HepG2 (cell line): ENCODE measurements around the gene TRMU.

Experiments used
- GABPA ChIP-seq, 2 experiments: IDR thresholded peaks; 2 replicates each; pipeline ENCODE4 v1.6.1; 2011 to 2016; ENCODE audit warnings: low read depth in 2 of 2, low read length in 1 of 2, missing biosample characterization in 1 of 2, missing genetic modification characterization in 1 of 2
- JUND ChIP-seq: sonication (generic); formaldehyde crosslinking; IDR thresholded peaks from 2 replicates; pipeline ENCODE4 v1.8.0; 2022; ENCODE audit warnings: mild to moderate bottlenecking, missing genetic modification reagents
- RARA ChIP-seq: IDR thresholded peaks from 2 replicates; pipeline ENCODE4 v1.6.1; 2016; ENCODE audit warnings: missing genetic modification reagents, missing compliant biosample characterization
- SRSF9 ChIP-seq: fragments of 200-400 bp; formaldehyde crosslinking; IDR thresholded peaks from 2 replicates; pipeline ENCODE4 v1.6.1; 2018; ENCODE audit warnings: borderline replicate concordance, mild to moderate bottlenecking, low read depth, low read length; ENCODE audit not compliant: insufficient read depth, poor library complexity, severe bottlenecking
- ZKSCAN1 ChIP-seq: fragments of 150-350 bp; IDR thresholded peaks from 2 replicates; pipeline ENCODE4 v1.6.1; 2014; ENCODE audit warnings: low read length
- ZNF10 ChIP-seq: sonication (generic); formaldehyde crosslinking; IDR thresholded peaks from 2 replicates; pipeline ENCODE4 v1.4.0; 2020; ENCODE audit warnings: mild to moderate bottlenecking, low read depth, missing genetic modification reagents, borderline replicate concordance
- ZNF335 ChIP-seq: sonication (generic); formaldehyde crosslinking; IDR thresholded peaks from 2 replicates; pipeline ENCODE4 v1.4.0; 2020; ENCODE audit warnings: missing genetic modification reagents
- TF ChIP-seq, protein P1 (sequence below): sonication (generic); formaldehyde crosslinking; conservative IDR thresholded peaks from 2 replicates; pipeline ENCODE4 v1.4.0; 2020; ENCODE audit warnings: missing genetic modification reagents
- TF ChIP-seq, protein P2 (sequence below): sonication (generic); formaldehyde crosslinking; IDR thresholded peaks from 2 replicates; pipeline ENCODE4 v1.5.0; 2020; ENCODE audit warnings: mild to moderate bottlenecking, missing genetic modification reagents, moderate library complexity

DNA sequence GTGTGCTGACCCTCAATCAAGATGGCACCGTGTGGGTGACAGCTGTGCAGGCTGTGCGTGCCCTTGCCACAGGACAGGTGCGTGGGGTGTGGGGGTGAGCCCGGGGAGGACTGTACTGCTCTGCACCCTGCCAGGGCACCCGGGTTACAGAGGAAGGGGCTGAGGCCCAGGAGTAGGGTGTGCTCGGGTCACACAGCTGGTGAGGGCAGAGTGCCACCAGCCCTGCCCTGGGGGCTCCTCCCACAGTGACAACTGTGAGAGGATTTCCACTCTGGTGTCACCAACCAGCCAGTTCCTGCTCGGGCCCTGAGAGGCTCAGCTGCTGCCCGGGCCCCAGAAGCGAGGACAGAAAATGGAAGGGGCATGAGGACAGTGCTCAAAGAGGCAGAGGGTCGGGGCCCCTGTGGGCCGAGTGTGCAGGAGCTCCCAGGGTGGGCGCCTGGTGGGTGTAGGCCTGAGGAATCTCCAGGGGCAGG lies 20.5 kb downstream of the TRMU start:
- TF ChIP-seq, protein P1, sequence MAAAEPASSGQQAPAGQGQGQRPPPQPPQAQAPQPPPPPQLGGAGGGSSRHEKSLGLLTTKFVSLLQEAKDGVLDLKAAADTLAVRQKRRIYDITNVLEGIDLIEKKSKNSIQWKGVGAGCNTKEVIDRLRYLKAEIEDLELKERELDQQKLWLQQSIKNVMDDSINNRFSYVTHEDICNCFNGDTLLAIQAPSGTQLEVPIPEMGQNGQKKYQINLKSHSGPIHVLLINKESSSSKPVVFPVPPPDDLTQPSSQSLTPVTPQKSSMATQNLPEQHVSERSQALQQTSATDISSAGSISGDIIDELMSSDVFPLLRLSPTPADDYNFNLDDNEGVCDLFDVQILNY, result no peak
- no peak for TF ChIP-seq JUND (CRISPR knock-in tag)
- TF ChIP-seq ZNF10 (CRISPR knock-in tag), result no peak
- no peak for TF ChIP-seq ZNF335
- no peak for TF ChIP-seq SRSF9
- TF ChIP-seq, protein P2, sequence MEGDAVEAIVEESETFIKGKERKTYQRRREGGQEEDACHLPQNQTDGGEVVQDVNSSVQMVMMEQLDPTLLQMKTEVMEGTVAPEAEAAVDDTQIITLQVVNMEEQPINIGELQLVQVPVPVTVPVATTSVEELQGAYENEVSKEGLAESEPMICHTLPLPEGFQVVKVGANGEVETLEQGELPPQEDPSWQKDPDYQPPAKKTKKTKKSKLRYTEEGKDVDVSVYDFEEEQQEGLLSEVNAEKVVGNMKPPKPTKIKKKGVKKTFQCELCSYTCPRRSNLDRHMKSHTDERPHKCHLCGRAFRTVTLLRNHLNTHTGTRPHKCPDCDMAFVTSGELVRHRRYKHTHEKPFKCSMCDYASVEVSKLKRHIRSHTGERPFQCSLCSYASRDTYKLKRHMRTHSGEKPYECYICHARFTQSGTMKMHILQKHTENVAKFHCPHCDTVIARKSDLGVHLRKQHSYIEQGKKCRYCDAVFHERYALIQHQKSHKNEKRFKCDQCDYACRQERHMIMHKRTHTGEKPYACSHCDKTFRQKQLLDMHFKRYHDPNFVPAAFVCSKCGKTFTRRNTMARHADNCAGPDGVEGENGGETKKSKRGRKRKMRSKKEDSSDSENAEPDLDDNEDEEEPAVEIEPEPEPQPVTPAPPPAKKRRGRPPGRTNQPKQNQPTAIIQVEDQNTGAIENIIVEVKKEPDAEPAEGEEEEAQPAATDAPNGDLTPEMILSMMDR, result no peak
- no peak for TF ChIP-seq RARA
- no peak for TF ChIP-seq GABPA (IDR thresholded peaks at IDR 0.05; ENCODE audit: low read depth, low read length)
- TF ChIP-seq GABPA (CRISPR knock-in tag; IDR thresholded peaks at IDR 0.05; ENCODE audit: low read depth), result no peak
- TF ChIP-seq ZKSCAN1, result no peak
